ENCODE results near the gene TRIM32. TPM values are rescaled to one million over a fixed set of nuclear protein-coding genes. Genes with fewer than 3 reads are reported as not detected.

The TRIM32 gene
- total RNA-seq, 1 donor from 2014 or later: 22.1 TPM

DNA sequence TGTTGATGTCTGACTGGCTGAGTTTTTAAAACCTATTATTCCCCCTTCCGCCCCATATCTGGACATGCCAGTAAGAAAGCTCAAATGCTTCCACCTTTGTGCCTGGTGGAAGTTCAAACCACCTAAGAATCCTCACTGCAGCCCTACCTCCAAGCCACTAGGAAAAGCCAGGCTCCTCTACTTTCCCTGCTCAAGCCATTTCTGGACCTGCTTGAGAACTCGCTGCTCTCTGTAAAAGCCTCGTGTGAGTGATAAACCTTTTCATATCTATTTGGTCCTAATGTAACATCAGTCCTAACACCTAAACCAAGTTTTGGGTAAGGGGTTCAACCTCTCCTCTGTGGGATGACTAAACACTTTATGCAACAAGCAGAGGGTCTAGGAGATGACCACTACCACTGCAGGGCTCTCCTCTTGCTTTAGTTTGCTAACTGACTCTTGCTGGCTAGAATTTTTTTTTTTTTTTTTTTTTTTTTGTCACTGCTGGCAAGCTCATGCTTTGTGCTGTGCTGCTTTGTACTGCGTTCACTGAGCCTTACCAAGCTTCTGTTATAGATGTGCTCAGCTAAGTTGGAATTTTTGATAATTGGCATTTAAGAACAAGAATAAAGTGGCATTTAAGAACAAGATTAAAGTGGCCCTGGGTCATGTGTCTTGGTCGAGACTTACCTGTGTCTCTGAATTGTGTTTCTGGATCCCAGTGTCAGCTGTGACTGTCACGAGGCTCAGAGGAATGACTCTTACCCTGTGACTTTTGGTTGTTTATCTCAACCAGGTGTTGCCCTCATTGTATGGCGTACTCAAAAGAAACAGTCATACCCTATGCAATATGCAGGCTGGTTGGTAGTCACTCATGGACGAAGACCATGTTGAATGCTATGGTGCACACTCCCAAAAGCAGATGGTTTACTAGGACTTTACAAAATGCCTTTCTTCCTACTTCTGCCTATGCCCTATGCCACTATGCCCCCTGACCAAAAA lies 19.5 kb downstream of the TRIM32 start:
- DNase-seq: no peak

GRCh38 chr9:116712781-116713180 lies 25.7 kb downstream of the TRIM32 start:
- no peak for DNase-seq

GRCh38 chr9:116713271-116713670 lies 26.2 kb downstream of the TRIM32 start:
- DNase-seq: no peak

DNA sequence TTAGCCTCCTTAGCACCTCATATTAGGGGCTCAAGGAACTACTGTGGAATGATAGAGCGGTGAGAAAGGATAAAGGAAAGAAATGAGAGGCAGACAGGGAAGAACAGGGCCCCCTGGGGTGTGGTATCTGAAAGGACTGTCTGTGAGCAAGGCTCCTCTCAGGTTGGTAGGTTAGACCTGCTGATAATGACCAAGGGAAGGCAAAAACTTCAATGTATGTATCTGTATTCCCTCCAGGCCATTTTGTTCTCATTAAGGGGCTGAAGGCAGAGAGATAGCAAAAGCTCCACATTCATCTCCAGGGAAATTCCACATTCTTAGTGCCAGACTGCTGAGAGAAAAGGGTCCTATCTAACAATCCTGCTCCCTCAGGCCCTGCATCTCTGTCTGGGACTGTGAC lies 28.6 kb downstream of the TRIM32 start:
- DNase-seq: no peak

GRCh38 chr9:116716438-116716837 lies 29.3 kb downstream of the TRIM32 start:
- DNase-seq: no peak

DNA sequence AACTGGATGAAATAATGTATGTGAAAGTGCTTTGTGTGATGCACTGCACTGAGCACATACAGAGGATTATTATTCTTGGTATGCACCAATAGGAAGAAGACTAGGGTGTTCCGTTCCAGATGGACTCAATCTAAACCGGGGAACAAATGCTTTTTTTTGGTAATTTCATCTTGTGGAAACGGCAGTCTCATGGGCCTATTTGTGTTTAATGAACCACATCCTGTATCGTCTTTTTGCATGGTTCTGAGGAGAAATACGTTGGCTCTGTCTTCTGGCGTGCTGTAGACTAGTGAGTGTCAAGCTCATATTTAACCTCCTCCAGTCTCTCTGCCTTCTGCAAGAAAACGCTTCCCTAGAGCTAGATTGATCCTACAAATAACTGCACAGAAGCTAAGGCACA lies 30.0 kb downstream of the TRIM32 start:
- peak; percentile 60 for DNase-seq

GRCh38 chr9:116718111-116718510 lies 31.0 kb downstream of the TRIM32 start:
- no peak for DNase-seq

DNA sequence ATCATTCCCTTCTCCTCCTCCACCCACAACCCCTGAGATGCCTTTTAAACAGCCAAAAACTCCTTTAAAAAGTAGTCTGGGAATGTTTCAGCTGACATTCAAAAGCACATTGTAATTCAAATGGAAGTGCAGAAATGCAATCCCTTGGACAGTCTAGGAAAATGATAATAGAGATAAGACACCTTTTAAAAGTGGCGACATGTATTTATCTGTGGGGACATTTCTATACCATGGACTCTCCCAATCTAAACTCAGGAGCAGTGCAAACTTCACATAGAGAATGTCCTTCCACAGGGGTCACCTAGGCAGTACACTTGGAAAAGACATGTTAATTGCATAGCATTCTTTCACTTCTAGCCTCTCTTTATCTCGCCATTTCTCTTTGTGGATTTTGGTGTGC lies 33.0 kb downstream of the TRIM32 start:
- DNase-seq: no peak

DNA sequence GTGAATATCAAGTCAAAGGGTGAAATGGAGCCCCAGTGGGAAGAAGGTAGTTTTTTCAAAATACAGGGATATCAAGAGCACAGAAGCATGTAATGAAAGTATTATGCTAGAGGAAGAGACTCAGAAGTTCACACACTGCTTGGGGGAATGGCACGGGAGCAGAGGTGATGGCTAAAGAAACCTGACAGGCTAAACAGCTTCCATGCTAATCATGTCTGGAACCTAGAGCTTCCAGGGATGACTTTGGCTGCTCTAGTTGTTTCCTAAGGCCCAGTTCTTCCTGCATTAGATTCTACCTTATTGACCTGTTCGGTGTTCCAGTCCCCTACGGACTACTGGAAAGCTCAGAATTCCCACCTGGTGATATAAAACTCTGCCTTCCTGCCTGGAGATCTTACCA lies 34.3 kb downstream of the TRIM32 start:
- DNase-seq: no peak

DNA sequence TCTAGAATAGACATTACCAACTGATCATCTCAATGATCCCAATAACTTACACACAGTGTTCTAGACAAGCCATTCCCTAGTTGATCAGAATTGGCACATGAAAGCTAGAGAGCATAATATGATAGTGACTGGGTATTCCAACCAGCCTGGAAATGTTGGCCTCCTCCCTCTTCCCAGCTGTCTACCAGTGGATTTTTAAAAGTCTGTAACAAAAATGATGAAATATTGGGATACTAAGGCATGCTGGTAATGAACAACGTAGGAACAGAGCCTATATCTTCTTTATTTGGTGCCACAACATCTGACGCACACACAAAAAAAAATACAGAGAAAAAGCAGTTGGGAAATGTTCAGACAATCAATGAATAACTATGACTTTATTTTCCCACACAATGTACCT lies 34.8 kb downstream of the TRIM32 start:
- DNase-seq: no peak

GRCh38 chr9:116724123-116724522 lies 37.0 kb downstream of the TRIM32 start:
- DNase-seq: no peak

GRCh38 chr9:116726602-116727001 lies 39.5 kb downstream of the TRIM32 start:
- DNase-seq: no peak

DNA sequence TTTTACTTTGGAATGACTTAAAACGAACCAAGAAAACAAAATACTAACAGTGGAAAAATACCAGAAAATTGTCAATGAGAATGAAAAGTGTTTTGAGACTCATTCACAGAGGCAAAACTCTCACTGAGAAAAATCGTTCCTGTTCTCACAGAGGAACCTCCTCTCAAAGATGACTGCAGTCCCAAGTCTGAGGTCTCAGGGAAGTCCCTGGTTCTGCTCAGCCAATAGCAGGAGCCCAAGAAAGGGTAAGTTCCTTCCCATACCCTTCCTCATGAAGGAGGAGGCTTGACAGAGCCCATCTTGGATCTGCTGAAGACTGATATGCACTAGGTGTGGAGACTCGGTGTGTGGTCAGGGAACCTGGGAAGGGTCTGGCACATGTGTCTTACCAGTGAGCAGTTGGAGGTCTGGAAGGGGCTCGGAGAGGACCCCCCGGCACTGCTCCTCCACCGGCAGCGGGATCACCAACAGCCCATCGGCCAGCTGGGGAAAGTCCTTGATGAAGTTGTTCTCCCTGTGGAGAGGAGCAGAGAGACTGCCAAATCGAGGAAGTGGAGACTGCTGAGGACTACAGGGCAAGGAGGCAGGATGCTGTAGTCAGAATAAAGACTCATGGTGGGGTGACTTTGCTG lies 46.0 kb downstream of the TRIM32 start:
- DNase-seq: no peak

- no peak for DNase-seq
Observed at GRCh38 chr9:116736399-116737151, 49.5 kb downstream of the TRIM32 start.

DNA sequence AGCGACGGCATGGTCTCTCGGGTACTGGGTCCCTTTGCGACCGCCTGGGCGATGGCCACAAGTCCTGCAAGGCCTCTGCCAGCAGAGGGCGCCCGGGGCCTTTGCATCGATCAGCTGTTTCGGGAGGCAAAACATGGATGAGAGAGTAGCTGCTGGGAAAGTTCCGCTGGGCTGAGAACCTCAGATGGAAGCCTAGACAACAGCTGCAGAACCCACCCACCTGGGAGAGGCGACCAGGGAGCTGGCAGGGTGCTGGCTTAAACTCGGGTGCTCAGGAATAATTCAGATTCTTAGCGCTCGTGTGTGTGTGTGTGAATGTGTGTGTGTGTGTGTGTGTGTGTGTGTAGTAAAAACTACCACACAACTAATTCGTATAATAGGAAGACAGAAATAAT lies 50.0 kb downstream of the TRIM32 start:
- peak; percentile 84 for DNase-seq

DNA sequence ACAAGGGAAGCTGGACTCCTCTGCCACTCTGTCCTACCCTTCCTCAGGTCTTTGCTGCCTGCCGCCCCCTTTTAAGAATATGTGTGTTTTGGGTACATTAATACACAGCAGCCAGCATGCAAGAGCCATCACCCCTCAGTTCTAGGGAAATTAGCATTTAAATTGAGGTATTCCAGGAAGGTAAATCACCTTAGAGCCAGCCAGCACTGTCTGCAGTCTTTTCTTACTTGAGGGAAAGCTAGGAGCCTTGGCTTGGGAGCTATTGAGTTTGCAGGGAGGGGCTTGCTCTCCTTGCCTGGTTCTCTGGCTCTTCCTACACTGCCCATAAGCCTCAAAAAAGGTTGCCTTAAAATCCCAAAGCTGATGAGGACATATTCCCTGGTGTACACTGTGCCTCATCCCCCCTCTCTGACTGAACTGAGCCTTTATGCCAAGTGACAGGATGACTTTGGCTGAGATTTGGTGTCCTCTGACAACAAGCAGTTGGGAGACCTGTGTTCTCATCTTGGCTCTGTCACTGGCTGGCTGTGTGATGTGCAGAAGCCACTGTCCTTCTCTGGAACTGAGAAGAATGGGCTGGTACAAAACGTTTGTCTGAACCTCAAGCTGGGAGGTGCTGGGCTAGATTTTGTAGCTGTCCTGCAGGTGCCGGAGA lies 54.1 kb downstream of the TRIM32 start:
- DNase-seq: no peak

DNA sequence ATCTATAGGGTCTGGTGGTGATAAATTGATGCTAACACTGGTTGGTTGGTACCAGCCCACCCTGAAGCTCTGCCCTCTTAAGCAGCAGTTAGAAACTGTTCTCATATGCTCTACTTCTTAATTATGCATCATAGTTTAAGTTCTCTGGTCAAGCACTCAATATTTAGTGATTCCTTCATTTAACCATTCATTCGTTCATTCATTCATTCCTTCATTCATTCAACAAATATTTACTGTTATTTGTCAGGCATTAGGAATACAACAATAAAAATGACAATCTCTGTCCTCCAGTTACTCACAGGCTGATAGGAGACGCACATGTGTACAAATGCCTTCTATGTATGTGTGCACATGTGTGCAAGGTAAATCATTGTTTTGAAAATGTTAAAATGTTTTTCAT lies 54.6 kb downstream of the TRIM32 start:
- DNase-seq: no peak

DNA sequence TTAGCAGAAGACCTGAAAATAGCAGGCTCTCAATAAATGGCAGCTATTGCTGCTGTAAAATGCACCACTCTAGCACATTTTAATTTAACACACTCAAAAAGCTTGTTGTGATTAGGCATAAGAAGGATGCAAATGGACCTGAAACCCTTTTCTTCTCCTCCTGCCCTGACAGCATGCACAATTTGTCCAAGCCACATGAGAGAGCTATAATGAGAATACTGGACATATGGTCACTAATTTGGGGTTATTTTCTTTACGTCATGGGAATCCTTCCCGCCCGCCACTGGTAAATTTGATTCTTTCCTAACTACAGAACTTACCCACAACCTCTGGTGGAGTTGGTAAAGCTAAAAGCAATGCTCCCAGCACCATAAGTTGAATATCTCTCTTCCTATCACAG lies 62.1 kb downstream of the TRIM32 start:
- no peak for DNase-seq

GRCh38 chr9:116749772-116750171 lies 62.7 kb downstream of the TRIM32 start:
- DNase-seq: no peak

GRCh38 chr9:116750510-116750909 lies 63.4 kb downstream of the TRIM32 start:
- DNase-seq: no peak
